HG03457 (cell line): ENCODE data around the gene FAM114A2.
A peak's percentile ranks its signal among the peaks of the same experiment; 100 is the strongest.
"Not testable (repeated sequence)": the region's sequence is repeated elsewhere in the genome, so short reads cannot be mapped to it uniquely, and the experiment has no call there.

Experiments used
- ATAC-seq: cut with Tn5 transposase; IDR thresholded peaks from one replicate; pipeline ENCODE4 v1.9.1; 2021; ENCODE audit warnings: moderate number of reproducible peaks; ENCODE audit not compliant: unreplicated experiment

FAM114A2 gene

DNA sequence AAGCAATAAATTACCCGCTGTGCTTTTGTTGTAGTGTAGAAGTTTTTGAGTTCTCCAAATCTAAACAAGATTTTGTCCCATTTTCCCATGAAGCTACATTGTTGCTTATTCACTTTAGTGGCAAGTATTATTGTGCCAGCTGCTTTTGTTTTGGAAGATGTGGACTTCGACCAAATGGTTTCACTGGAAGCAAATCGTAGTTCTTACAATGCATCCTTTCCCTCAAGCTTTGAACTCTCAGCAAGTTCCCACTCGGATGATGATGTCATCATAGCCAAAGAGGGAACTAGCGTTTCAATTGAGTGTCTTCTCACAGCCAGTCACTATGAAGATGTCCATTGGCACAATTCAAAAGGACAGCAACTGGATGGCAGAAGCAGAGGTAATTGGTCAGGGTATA lies 10.9 kb upstream of the FAM114A2 start:
- ATAC-seq = no peak

DNA sequence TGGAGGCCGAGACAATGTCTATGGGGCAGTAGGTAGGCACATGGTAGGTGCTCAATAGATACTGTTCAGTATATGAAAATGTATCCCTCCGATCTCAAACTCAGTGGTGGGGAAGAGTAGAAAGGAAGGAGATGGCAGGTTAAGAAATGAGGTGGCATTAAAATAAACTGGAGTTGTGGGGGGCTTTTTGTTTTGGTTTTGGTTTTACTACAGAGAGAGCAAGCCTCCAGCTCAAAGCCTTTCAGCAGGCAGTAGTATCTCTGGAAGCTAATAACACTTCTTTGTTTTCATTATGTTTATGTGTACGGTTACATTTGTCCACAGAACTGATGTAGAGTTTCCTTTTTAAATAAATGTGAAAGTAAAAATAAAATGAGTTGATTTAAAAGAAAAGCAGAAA lies 8.6 kb upstream of the FAM114A2 start:
- ATAC-seq = peak; percentile 64

DNA sequence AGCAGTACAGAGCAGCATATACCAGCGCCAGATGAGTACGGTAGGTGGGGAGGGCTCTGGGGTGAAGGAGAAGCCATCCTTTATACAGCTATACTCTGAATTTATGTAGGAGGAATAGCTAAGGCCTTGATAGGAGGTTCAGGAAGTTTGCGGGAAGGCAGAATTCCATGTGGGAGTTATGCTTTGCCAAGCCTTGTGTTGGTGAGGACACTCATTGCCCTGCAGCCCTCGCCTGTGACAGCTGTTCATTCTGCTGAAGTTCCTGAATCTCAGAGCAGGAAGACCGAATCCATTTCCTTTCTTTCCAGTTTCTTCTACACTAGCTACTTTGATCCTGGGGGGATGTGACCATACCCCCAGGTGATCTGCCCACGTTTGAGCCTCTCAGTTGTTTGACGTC lies 7.8 kb upstream of the FAM114A2 start:
- ATAC-seq = no peak

GRCh38 chr5:154044581-154044980 lies 5.9 kb upstream of the FAM114A2 start:
- ATAC-seq = no peak

- no peak for ATAC-seq
Measured at GRCh38 chr5:154044099-154044498, 5.4 kb upstream of the FAM114A2 start.

GRCh38 chr5:154042766-154043165 lies 4.1 kb upstream of the FAM114A2 start:
- ATAC-seq = no peak

DNA sequence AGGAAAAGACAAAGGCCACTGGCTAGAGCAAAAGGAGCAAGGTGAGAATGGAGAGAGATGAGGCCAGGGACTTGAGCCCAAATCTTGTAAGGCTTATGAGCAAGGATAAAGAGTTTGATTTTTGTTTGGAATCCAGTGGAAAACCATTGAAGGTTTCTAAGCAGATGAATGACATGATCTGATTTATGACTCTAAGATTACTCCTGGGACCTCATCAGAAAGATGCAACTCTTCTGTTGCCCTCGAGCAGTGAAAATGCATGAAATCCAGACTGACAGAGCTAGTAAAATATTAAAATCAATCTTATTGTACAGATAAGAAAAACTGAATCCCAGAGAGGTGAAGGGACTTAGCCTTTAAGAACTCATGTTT lies 734 bp upstream of the FAM114A2 start:
- no peak for ATAC-seq

DNA sequence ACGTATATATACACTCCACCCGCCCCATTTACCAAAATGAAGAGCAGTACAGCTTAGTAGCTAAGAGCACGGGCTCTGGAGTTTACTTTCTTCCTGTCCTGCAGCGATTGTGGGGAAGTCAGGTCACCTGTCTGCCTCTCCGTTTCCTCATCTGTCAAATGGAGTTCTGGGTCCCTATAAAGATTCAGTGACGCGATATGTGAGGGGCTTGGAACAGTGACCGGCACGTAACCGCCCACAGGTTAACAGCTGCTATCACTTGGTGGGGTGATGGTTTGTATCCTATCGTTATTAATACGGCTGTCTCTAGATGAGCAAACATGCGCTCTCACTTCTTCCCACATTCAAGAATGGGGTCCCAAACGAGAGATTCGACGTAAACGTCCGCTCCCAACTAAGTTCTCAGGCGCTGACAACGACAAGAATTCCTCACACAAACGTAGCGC lies 426 bp downstream of the FAM114A2 start:
- ATAC-seq = peak; percentile 35

DNA sequence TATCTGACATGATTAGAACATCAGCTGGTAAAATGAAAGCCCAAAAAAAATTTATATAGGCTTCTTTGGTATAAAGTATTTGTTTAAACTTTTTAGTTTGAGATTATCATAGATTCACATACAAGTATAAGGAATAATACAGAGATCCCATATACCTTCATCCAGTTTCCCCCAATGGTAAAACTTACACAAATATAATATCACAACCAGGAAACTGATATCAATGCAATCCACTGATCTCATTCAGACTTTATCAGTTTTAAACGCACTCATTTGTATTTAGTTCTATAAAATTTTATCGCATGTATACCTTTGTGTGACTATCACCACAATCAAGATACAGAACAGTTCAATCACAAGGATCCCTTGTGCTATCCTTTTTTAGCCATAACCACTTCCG lies 3.8 kb downstream of the FAM114A2 start:
- ATAC-seq = no peak

- ATAC-seq = no peak
Measured at GRCh38 chr5:154031937-154032489, 6.7 kb downstream of the FAM114A2 start.

- no peak for ATAC-seq
Measured at GRCh38 chr5:154025951-154026350, 12.8 kb downstream of the FAM114A2 start.

- ATAC-seq = not testable (repeated sequence)
Measured at GRCh38 chr5:154018919-154019318, 19.8 kb downstream of the FAM114A2 start.

DNA sequence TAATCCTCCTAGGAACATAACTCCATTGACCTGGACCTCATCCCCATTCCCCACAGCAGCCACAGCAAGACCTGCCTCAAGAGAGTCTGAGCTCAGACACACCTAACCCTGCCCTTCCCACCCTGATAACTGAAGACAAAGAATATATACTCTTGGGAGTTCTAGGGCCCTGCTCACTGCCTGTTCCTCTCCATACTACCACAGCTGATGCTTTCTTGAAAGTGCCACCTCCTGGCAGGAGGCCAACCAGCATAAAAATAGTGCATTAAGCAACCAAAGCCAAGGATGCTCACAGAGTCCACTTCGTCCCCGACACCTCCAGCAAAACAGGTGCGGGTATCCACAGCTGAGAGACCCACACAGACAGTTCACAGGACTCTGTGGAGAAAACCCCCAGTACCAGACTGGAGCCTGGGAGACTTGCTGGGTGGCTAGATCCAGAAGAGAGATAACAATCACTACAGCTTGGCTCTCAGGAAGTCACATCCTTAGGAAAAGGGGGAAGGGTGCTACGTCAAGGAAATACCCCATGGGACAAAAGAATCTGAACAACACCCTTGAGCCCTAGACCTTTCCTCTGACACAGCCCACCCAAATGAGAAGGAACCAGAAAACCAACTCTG lies 23.5 kb downstream of the FAM114A2 start:
- ATAC-seq = no peak

- ATAC-seq = no peak
Measured at GRCh38 chr5:154010660-154011059, 28.1 kb downstream of the FAM114A2 start.

- no peak for ATAC-seq
Measured at GRCh38 chr5:154005648-154006047, 33.1 kb downstream of the FAM114A2 start.

- no peak for ATAC-seq
Measured at GRCh38 chr5:154002511-154003020, 36.1 kb downstream of the FAM114A2 start.

GRCh38 chr5:154002093-154002492 lies 36.6 kb downstream of the FAM114A2 start:
- no peak for ATAC-seq

GRCh38 chr5:154000703-154001102 lies 38.0 kb downstream of the FAM114A2 start:
- ATAC-seq = no peak

DNA sequence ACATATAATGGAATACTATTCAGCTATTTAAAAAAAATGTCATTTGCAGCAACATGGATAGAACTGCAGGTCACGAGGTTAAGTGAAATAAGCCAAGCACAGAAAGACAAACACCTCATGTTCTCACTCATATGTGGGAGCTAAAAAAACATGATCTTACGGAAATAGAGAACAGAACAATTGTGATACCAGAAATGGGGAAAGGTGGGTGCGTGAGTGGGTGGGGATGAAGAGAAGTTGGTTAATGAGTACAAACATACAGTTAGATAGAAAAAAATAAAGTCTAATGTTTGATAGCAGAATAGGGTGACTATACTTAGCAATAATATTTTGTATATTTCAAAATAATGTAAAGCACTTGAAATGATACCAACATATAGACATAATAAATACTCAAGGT lies 38.7 kb downstream of the FAM114A2 start:
- no peak for ATAC-seq

- ATAC-seq = no peak
Measured at GRCh38 chr5:153998768-153999167, 39.9 kb downstream of the FAM114A2 start.

- ATAC-seq = no peak
Measured at GRCh38 chr5:153998010-153998409, 40.7 kb downstream of the FAM114A2 start.

DNA sequence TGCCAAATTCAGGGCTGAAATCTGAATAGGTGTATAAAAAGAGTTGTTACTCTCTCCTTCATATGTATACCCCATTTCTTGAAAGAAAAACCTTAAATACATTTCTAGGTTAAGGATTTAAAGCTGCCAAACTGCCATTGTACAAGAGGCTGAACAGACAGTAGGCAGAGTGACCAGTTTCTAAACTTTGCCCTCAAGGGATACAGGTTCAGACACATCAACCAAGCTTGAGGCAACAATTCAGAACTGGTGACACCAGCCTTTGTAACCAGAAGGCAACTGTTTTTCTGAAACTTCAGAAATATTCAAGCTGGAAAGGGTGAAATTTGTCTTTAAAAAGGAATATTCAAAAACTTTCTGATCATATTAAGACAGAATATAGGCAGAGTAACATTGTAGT lies 47.5 kb downstream of the FAM114A2 start:
- no peak for ATAC-seq

DNA sequence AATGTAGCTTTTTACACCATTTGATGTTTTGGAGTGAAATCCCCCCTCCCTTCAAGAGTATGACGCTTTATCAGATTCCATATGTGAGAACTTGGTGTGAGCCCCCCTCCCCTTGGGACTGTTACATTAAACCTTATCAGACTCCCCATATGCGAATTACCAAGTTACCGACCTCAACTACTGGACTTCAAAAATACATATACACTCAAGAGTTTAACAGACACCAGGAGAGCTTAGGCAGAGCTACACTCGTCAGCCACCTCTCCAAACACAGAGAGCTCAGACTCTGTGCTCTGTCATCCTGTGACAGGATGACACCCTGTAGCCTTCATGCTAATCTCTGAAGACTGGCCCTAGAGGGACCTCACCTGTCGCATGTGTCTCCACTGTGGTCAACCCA lies 50.2 kb downstream of the FAM114A2 start:
- no peak for ATAC-seq
